ENCODE measurements around the gene COX8C. TPM values are rescaled to one million over a fixed set of nuclear protein-coding genes. Genes with fewer than 3 reads are reported as not detected.
A peak's percentile ranks its signal among the peaks of the same experiment; 100 is the strongest.
"Not testable (repeated sequence)": the region's sequence is repeated elsewhere in the genome, so short reads cannot be mapped to it uniquely, and the experiment has no call there.

The COX8C gene
- polyA plus RNA-seq, 1 donor from 2014 or later, result not detected

GRCh38 chr14:93331728-93332396 lies 15.1 kb upstream of the COX8C start:
- Mint-ChIP-seq H3K4me1 (peaks cover 40 to 53% (median 49%) of the 10 kb centered on the region in 3 donors), H3K9me3 (no peaks in the 10 kb centered on the region), H3K27me3 (no peaks in the 10 kb centered on the region), H3K36me3 (no peaks in the 10 kb centered on the region), H3K27ac (peak overlapping the region; percentile 80 to 93 (median 89)), H3K4me3 (peak overlapping the region; percentile 90 to 96 (median 94))

- H3K27me3 Mint-ChIP-seq, result no peaks in the 10 kb centered on the region
- H3K36me3 Mint-ChIP-seq, result no peaks in the 10 kb centered on the region
- no peaks in the 10 kb centered on the region for H3K9me3 Mint-ChIP-seq
- H3K4me1 Mint-ChIP-seq, result peaks cover 36 to 49% (median 45%) of the 10 kb centered on the region in 3 donors
- H3K27ac Mint-ChIP-seq, result peak overlapping the region in 2 of 3 donors; percentile 85 to 97
- H3K4me3 Mint-ChIP-seq, result peak overlapping the region; percentile 90 to 97 (median 96)
Observed at GRCh38 chr14:93332397-93332852, 14.6 kb upstream of the COX8C start.

- H3K4me1 Mint-ChIP-seq, result peaks cover 33 to 43% (median 41%) of the 10 kb centered on the region in 3 donors
- H3K27me3 Mint-ChIP-seq, result no peaks in the 10 kb centered on the region
- H3K36me3 Mint-ChIP-seq, result no peaks in the 10 kb centered on the region
- H3K27ac Mint-ChIP-seq, result peak within 1 kb of the TSS; percentile 85 to 97 (median 94)
- no peaks in the 10 kb centered on the region for H3K9me3 Mint-ChIP-seq
- H3K4me3 Mint-ChIP-seq, result peak within 1 kb of the TSS; percentile 90 to 97 (median 96)
Observed at GRCh38 chr14:93332853-93333630, 13.9 kb upstream of the COX8C start, which contains the start of gene BTBD7. Gene BTBD7, minus strand, starts transcription at chr14:93333036. Its CDS starts 36,985 bp downstream, at chr14:93296051.

GRCh38 chr14:93333631-93334103 lies 13.3 kb upstream of the COX8C start:
- Mint-ChIP-seq H3K4me1 (peaks cover 31 to 39% (median 39%) of the 10 kb centered on the region in 3 donors), H3K9me3 (no peaks in the 10 kb centered on the region), H3K27ac (peak overlapping the region; percentile 85 to 97 (median 94)), H3K36me3 (peaks cover 2% of the 10 kb centered on the region), H3K27me3 (no peaks in the 10 kb centered on the region), H3K4me3 (peak overlapping the region; percentile 90 to 97 (median 96))

- Mint-ChIP-seq H3K9me3 (peaks cover 2 to 6% (median 4%) of the 10 kb centered on the region in 3 donors), H3K27me3 (no peaks in the 10 kb centered on the region), H3K4me3 (peak overlapping the region in 1 of 4 donors; percentile 32), H3K36me3 (peaks cover 2% of the 10 kb centered on the region), H3K4me1 (peaks cover 10 to 14% (median 12%) of the 10 kb centered on the region in 3 donors), H3K27ac (peak overlapping the region in 1 of 3 donors; percentile 23)
Observed at GRCh38 chr14:93337143-93337753, 9.7 kb upstream of the COX8C start.

GRCh38 chr14:93337884-93338283 lies 9.1 kb upstream of the COX8C start:
- H3K36me3 Mint-ChIP-seq, result peaks cover 2% of the 10 kb centered on the region
- no peaks in the 10 kb centered on the region for H3K27me3 Mint-ChIP-seq
- H3K27ac Mint-ChIP-seq, result peak overlapping the region in 1 of 3 donors; percentile 50
- H3K4me1 Mint-ChIP-seq, result peaks cover 10 to 14% (median 12%) of the 10 kb centered on the region in 3 donors
- peak overlapping the region in 1 of 4 donors; percentile 5 for H3K4me3 Mint-ChIP-seq
- H3K9me3 Mint-ChIP-seq, result peaks cover 2 to 6% (median 4%) of the 10 kb centered on the region in 3 donors

GRCh38 chr14:93343266-93343665 lies 3.7 kb upstream of the COX8C start:
- Mint-ChIP-seq H3K4me1 (peaks cover 0 to 3% (median 2%) of the 10 kb centered on the region in 3 donors), H3K36me3 (peaks cover 4% of the 10 kb centered on the region), H3K9me3 (peaks cover 2 to 6% (median 5%) of the 10 kb centered on the region in 3 donors), H3K27ac (no peak overlapping the region), H3K4me3 (no peak overlapping the region), H3K27me3 (no peaks in the 10 kb centered on the region)

- Mint-ChIP-seq H3K4me1 (peaks cover 0 to 4% (median 2%) of the 10 kb centered on the region in 3 donors), H3K4me3 (no peak overlapping the region), H3K27ac (no peak overlapping the region), H3K27me3 (no peaks in the 10 kb centered on the region), H3K36me3 (peaks cover 3% of the 10 kb centered on the region), H3K9me3 (peaks cover 2 to 6% (median 5%) of the 10 kb centered on the region in 3 donors)
Observed at GRCh38 chr14:93343797-93344196, 3.2 kb upstream of the COX8C start.

GRCh38 chr14:93347850-93348249 lies 868 bp downstream of the COX8C start:
- Mint-ChIP-seq H3K27me3 (no peaks in the 10 kb centered on the region), H3K4me1 (peaks cover 0 to 4% (median 2%) of the 10 kb centered on the region in 3 donors), H3K9me3 (peaks cover 0 to 2% (median 0%) of the 10 kb centered on the region in 3 donors), H3K4me3 (no peak overlapping the region), H3K36me3 (peaks cover 3% of the 10 kb centered on the region), H3K27ac (no peak overlapping the region)

- H3K27me3 Mint-ChIP-seq, result no peaks in the 10 kb centered on the region
- H3K9me3 Mint-ChIP-seq, result peaks cover 0 to 2% (median 0%) of the 10 kb centered on the region in 3 donors
- peaks cover 3% of the 10 kb centered on the region for H3K36me3 Mint-ChIP-seq
- peaks cover 0 to 4% (median 2%) of the 10 kb centered on the region in 3 donors for H3K4me1 Mint-ChIP-seq
- no peak overlapping the region for H3K27ac Mint-ChIP-seq
- no peak overlapping the region for H3K4me3 Mint-ChIP-seq
Observed at GRCh38 chr14:93348292-93348691, 1.3 kb downstream of the COX8C start.

GRCh38 chr14:93354873-93355272 lies 7.9 kb downstream of the COX8C start:
- not testable (repeated sequence) for H3K36me3 Mint-ChIP-seq, H3K4me1 Mint-ChIP-seq, H3K27ac Mint-ChIP-seq, H3K27me3 Mint-ChIP-seq, H3K4me3 Mint-ChIP-seq, H3K9me3 Mint-ChIP-seq

GRCh38 chr14:93368996-93369712 lies 22.2 kb downstream of the COX8C start:
- H3K27me3 Mint-ChIP-seq, result no peaks in the 10 kb centered on the region
- H3K36me3 Mint-ChIP-seq, result peaks cover 3% of the 10 kb centered on the region
- H3K27ac Mint-ChIP-seq, result peak overlapping the region; percentile 3 to 92 (median 91)
- peaks cover 28 to 34% (median 29%) of the 10 kb centered on the region in 3 donors for H3K4me1 Mint-ChIP-seq
- H3K4me3 Mint-ChIP-seq, result peak overlapping the region in 3 of 4 donors; percentile 1 to 39 (median 2)
- peaks cover 2 to 21% (median 12%) of the 10 kb centered on the region in 3 donors for H3K9me3 Mint-ChIP-seq

GRCh38 chr14:93369713-93370266 lies 22.8 kb downstream of the COX8C start:
- H3K27ac Mint-ChIP-seq, result peak overlapping the region; percentile 3 to 92 (median 91)
- H3K9me3 Mint-ChIP-seq, result peaks cover 2 to 21% (median 12%) of the 10 kb centered on the region in 3 donors
- H3K4me1 Mint-ChIP-seq, result peaks cover 28 to 36% (median 29%) of the 10 kb centered on the region in 3 donors
- peak overlapping the region; percentile 1 to 39 (median 20) for H3K4me3 Mint-ChIP-seq
- H3K36me3 Mint-ChIP-seq, result peaks cover 2% of the 10 kb centered on the region
- H3K27me3 Mint-ChIP-seq, result no peaks in the 10 kb centered on the region
